ENCODE results near the gene ZNF423. TPM values are rescaled to one million over a fixed set of nuclear protein-coding genes. Genes with fewer than 3 reads are reported as not detected.

ZNF423 gene
- total and polyA plus RNA-seq, 5 donors = 5.5 to 22.2 (median 14.4) TPM

DNA sequence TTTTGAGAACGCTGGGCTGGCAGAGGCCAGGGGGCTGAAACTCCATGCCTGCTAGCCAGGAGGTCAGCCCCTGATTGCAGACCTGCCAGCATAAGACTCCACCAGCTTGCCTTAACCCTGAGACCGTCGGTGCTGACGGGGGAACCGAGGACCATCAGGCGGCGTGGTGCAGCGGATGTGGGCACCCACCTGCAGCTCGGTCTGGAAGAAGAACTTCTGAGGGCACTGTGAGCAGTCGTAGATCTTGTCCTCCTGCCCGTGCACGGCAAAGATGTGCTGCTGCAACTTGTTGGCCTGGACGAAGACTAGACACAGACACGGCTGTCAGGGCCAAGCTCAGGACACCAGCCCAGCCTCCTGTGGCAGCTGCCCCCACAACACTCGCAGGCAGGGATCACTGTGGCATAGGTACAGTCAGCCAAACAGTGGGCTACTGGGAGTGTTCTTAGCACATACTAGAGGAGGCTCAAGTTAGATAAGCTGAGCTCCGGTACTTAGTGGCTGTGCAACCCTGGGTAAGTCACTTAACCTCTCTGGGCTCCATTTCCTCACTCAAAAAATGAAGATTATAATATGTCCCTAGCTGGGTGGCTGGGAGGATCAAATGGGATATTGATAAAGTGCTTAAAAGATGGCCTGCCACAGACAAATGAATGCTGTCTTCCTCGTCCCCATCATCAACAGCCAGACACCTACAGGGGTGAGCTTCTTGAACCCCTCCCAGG, 332.3 kb downstream of the ZNF423 start:
- H3K4me1 ChIP-seq (ENCODE audit: control insufficient read depth, insufficient read depth, low read length) = peaks cover 2% of the 10 kb centered on the region
- ATAC-seq = no peak
- no peak for DNase-seq
- H3K9me3 ChIP-seq (ENCODE audit: control insufficient read depth, low read length) = no peaks in the 10 kb centered on the region
- H3K27me3 ChIP-seq (ENCODE audit: control insufficient read depth, insufficient read depth) = no peaks in the 10 kb centered on the region
- no peak overlapping the region for H3K4me3 ChIP-seq (ENCODE audit: low read length)
- intact Hi-C loops (cut with DNase I) = no loop called here
- 89% methylated on average over 17 of the region's 17 CpGs for WGBS
- no peak overlapping the region for H3K27ac ChIP-seq (ENCODE audit: low read length)

DNA sequence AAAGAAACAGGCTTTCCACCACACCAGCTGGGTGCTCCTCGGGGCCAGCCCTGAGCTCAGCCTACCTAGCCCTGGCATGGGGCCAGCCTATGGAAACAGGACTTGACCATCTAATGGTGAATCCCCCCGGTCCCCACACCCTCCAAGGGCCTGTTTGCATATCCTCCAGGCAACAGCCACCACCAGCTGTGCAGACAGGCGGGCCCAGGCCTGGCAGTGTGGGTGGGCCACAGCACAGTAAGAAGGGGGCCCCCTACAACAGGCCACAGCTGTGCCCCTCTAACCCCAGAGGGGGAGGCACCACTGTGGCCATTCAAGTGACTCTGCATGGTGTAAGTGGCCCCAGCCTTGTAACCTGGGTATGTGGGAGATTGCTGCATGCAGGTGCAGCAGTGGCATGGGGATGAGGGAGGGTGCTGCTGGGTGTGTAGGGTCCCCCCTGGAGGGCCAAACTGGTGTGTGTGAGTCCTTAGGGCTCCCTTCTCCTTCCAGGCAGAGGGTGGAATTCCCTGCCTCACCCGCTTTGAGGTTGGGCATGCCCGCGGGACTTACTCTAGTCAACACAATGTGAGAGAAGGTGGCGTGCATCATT, 334.1 kb downstream of the ZNF423 start:
- Histone ChIP-seq H3K27ac (ENCODE audit: low read length) (no peak overlapping the region), H3K4me3 (ENCODE audit: low read length) (no peak overlapping the region), H3K9me3 (ENCODE audit: control insufficient read depth, low read length) (no peaks in the 10 kb centered on the region), H3K4me1 (ENCODE audit: control insufficient read depth, insufficient read depth, low read length) (peaks cover 2% of the 10 kb centered on the region), H3K27me3 (ENCODE audit: control insufficient read depth, insufficient read depth) (no peaks in the 10 kb centered on the region)
- intact Hi-C loops (cut with DNase I) = no loop called here
- ATAC-seq (no peak), DNase-seq (no peak)
- 95% methylated on average over 7 of the region's 7 CpGs for WGBS

DNA sequence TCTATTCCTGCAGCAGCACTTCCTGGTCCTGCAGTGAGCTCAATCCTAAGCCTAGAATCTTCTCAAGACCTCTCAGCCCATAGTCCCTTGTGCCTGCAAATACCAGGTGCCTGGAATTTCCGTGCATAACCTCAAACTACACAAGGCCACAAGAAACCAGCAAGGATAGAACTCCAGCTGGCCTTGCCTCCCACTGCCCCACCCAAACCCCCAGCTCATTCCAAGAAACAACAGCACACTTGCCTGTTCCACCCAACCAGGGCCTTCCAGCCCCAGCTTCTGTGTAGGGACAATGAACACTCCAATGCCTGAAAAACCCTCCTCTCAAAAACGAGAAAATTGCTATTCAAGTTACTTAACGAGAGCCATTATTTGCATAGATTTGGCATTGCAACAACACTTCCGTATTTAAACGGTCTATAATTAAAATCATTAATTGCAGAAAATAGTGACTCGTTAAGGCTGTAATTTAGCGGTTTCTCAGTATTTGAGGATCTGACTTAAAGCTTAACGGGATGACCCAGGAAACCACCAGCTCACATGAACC, 335.3 kb downstream of the ZNF423 start:
- no peaks in the 10 kb centered on the region for H3K27me3 ChIP-seq (ENCODE audit: control insufficient read depth, insufficient read depth)
- intact Hi-C loops (cut with DNase I) = no loop called here
- H3K27ac ChIP-seq (ENCODE audit: low read length) = no peak overlapping the region
- no peaks in the 10 kb centered on the region for H3K9me3 ChIP-seq (ENCODE audit: control insufficient read depth, low read length)
- WGBS = 78% methylated on average over 8 of the region's 8 CpGs
- peaks cover 2% of the 10 kb centered on the region for H3K4me1 ChIP-seq (ENCODE audit: control insufficient read depth, insufficient read depth, low read length)
- ATAC-seq = no peak
- H3K4me3 ChIP-seq (ENCODE audit: low read length) = no peak overlapping the region
- peak in 1 of 3 donors; percentile 10 for DNase-seq

DNA sequence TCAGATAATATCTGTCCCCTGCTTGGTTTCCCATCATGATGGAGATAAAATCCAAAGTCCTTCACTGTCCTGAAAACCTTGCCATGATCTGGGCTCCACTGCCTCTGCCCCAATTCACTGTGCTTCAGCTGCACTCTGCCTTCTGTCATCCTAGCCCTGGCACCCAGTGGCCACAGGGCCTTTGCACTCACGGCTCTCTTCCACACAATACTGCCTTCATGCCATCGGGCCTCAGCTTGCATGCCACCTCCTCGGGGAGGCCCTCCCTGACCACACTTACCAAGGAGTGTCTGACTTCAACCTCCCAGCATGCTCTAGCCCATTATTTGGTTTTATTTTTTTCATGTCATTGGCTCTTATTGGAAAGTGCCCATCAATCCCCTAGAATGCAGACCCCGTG, 336.2 kb downstream of the ZNF423 start:
- Histone ChIP-seq H3K4me3 (ENCODE audit: low read length) (no peak overlapping the region), H3K4me1 (ENCODE audit: control insufficient read depth, insufficient read depth, low read length) (no peaks in the 10 kb centered on the region), H3K9me3 (ENCODE audit: control insufficient read depth, low read length) (no peaks in the 10 kb centered on the region), H3K27ac (ENCODE audit: low read length) (no peak overlapping the region), H3K27me3 (ENCODE audit: control insufficient read depth, insufficient read depth) (no peaks in the 10 kb centered on the region)
- WGBS = 95% methylated on average over 4 of the region's 4 CpGs
- DNase-seq (no peak), ATAC-seq (no peak)
- intact Hi-C loops (cut with DNase I) = no loop called here

DNA sequence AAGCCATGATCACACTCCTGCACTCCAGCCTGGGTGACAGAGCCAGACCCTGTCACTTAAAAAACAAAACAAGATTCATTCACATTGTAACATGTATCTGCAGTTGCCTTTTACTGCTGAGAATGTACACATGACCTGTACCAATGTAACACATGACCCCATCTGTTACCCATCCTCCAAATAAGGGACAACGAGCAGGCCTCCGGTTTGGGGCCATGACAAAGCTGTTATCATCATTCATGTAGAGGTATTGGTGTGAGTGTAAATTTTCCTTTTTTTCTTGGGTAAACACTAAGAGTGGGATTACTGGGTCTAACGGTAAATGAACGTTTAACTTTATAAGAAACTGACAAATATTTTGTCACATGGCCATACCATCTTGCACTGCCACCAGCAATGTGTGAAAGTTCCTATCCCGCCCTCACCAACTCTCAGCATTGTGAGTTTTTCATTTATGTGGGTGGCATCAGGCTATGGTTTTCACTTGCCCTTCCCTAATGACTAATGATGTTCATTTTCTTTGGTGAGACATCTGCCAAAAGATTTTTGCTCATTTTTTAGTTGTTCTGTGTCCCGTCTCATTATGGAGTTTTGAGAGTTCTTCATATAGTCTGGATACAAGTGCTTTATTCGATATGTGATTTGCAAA, 336.8 kb downstream of the ZNF423 start:
- ATAC-seq (no peak), DNase-seq (peak in 1 of 3 donors; percentile 16)
- no peak overlapping the region for H3K4me3 ChIP-seq (ENCODE audit: low read length)
- no peaks in the 10 kb centered on the region for H3K9me3 ChIP-seq (ENCODE audit: control insufficient read depth, low read length)
- H3K4me1 ChIP-seq (ENCODE audit: control insufficient read depth, insufficient read depth, low read length) = no peaks in the 10 kb centered on the region
- H3K27ac ChIP-seq (ENCODE audit: low read length) = no peak overlapping the region
- intact Hi-C loops (cut with DNase I) = no loop called here
- H3K27me3 ChIP-seq (ENCODE audit: control insufficient read depth, insufficient read depth) = no peaks in the 10 kb centered on the region
- WGBS = 89% methylated on average over 7 of the region's 7 CpGs

DNA sequence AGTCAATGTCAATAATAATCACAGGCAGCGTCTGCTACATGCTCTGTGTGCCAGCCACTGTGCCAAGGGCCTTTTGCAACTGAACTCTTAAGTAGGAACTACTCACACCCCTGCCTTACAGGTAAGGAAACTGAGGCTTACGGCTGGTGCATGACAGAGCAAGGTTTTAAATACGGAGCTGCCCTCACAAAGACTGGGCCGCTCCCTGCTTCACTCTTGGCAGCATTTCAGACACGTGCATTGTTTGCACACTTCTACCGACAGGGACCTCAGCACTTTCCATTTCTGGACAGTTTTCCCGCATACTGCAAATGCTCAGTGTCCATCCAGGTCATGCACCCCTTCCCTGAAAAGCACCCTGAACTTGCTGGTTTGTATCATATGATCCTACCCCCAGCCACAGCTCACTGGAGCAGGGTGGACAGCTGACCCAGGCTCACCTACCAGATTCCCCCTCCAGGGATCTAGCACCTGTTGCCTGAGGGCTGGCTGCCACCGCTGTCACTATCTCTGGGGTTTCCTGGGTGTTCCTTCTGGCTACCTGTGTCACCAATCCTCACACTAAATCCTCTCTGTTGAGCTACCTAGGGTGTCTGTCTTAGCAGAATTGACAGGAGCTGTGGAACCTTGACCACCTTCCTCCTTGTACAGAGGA, 339.4 kb downstream of the ZNF423 start:
- ATAC-seq (no peak), DNase-seq (no peak)
- H3K27me3 ChIP-seq (ENCODE audit: control insufficient read depth, insufficient read depth) = no peaks in the 10 kb centered on the region
- 76% methylated on average over 8 of the region's 8 CpGs for WGBS
- H3K4me1 ChIP-seq (ENCODE audit: control insufficient read depth, insufficient read depth, low read length) = no peaks in the 10 kb centered on the region
- no peak overlapping the region for H3K4me3 ChIP-seq (ENCODE audit: low read length)
- intact Hi-C loops (cut with DNase I) = no loop called here
- no peaks in the 10 kb centered on the region for H3K9me3 ChIP-seq (ENCODE audit: control insufficient read depth, low read length)
- H3K27ac ChIP-seq (ENCODE audit: low read length) = no peak overlapping the region

DNA sequence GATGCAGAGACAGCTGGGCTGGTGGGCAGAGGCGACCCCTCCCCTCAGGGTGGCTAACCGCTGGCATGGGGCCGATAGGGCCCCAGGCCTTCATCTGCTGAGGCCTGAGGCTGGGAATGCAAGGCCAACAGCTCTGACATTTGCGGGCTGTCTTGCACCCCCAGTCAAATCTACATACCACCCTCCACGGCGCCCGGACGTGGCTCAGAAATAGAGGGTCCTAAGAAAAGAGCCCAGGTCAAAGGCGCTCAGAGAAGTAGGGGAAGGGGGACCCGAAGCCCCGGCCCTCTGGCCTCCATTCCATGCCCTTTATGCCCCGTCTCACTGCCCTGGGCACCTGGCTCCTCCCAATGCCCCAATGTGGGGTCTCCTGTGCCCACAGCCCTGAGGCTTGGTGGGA, 340.1 kb downstream of the ZNF423 start:
- Histone ChIP-seq H3K27me3 (ENCODE audit: control insufficient read depth, insufficient read depth) (no peaks in the 10 kb centered on the region), H3K9me3 (ENCODE audit: control insufficient read depth, low read length) (no peaks in the 10 kb centered on the region), H3K4me1 (ENCODE audit: control insufficient read depth, insufficient read depth, low read length) (no peaks in the 10 kb centered on the region), H3K27ac (ENCODE audit: low read length) (no peak overlapping the region), H3K4me3 (ENCODE audit: low read length) (no peak overlapping the region)
- DNase-seq = peak in 1 of 3 donors; percentile 40
- intact Hi-C loops (cut with DNase I) = no loop called here
- 96% methylated on average over 12 of the region's 12 CpGs for WGBS
- no peak for ATAC-seq

DNA sequence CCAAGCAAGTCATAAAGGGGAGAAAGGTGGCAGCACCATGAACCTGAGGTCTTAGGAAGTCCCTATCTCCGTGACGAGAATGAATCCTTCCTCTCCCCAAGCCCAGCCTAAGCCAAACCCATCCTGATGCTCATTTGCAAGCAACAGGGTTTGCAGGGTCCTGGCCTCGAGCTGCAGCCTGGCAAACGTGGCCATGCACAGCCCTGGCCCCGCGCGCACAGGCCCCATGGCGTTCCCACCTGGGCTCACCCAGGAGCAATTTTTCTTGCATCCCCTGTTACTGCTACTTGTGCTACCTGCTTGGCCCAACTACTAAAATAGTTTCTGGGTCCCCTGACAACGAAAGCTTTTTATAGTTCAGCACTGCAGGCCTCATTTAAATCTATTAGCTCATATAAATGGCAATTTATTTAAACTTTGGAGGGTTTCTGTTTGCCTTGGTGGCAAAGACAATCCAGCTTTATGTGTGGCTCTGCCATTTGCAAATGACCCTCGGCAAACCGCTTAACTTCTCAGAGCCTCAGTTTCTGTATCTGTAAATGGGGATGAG, 340.8 kb downstream of the ZNF423 start:
- Histone ChIP-seq H3K9me3 (ENCODE audit: control insufficient read depth, low read length) (no peaks in the 10 kb centered on the region), H3K27me3 (ENCODE audit: control insufficient read depth, insufficient read depth) (no peaks in the 10 kb centered on the region), H3K4me3 (ENCODE audit: low read length) (no peak overlapping the region), H3K4me1 (ENCODE audit: control insufficient read depth, insufficient read depth, low read length) (no peaks in the 10 kb centered on the region), H3K27ac (ENCODE audit: low read length) (no peak overlapping the region)
- DNase-seq (peak in 1 of 3 donors; percentile 33), ATAC-seq (no peak)
- 95% methylated on average over 11 of the region's 11 CpGs for WGBS
- intact Hi-C loops (cut with DNase I) = no loop called here

DNA sequence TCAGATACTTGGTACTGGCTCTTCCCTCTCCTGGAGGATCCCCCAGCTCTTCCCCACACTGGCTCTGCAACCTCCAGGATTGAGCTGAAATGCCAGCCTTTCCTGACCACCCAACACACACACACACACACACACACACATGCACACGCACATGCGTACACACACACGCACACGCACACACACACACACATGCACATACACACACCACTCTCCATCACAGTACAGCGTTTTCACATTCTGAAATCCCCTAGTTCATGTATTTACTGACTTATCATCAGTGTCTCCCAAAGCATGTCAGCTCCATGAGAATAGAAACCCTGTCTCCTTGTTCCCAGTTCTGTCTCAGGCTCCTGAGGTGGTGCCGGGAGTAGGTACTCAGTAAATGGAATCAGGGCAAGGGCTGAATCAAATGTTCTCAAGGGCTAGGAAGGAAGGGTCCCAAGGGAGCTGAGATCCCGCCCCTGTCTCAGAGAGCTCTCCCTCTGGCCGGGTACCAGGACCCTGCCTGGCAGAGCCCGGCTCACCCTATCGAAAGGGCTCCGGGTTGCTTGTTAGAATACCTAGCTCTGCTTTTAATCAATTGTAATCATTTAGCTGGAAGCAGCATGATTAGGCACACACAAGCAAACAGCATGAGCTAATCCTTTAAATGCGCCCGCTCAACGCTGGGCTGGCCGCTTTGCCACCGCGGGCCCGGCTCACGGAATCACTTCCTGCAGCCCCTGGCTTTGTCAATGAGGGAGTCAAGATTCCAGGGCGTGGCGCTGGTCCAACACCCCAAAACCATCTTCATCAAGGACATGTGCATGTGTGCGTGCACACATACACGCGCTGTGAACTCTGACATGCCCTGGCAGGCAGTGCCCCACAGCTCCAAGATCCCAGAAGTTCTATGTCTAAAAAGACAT, 341.6 kb downstream of the ZNF423 start:
- 85% methylated on average over 24 of the region's 24 CpGs for WGBS
- Histone ChIP-seq H3K27me3 (ENCODE audit: control insufficient read depth, insufficient read depth) (no peaks in the 10 kb centered on the region), H3K4me1 (ENCODE audit: control insufficient read depth, insufficient read depth, low read length) (no peaks in the 10 kb centered on the region), H3K9me3 (ENCODE audit: control insufficient read depth, low read length) (no peaks in the 10 kb centered on the region), H3K4me3 (ENCODE audit: low read length) (no peak overlapping the region), H3K27ac (ENCODE audit: low read length) (no peak overlapping the region)
- DNase-seq = peak in 1 of 3 donors; percentile 48
- intact Hi-C loops (cut with DNase I) = no loop called here
- no peak for ATAC-seq

DNA sequence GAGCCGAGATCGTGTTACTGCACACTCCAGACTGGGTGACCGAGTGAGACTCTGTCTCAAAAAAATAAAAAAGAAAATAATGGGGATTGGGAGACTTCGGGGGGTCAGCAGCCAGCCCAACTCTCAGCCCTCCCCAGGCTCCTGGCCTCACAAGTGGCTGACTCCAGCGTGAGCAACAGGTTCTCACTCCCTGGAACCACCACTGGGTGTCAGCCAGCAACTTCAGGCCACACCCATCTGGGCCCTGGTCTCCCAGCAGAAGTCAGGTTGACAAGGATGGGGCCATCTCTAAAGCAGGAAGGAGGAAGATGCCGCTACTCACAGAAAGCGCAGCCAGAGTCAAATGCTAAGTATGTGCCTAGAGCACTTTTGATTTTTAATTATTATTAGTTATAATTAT, 342.9 kb downstream of the ZNF423 start:
- intact Hi-C loops (cut with DNase I) = no loop called here
- Histone ChIP-seq H3K4me3 (ENCODE audit: low read length) (no peak overlapping the region), H3K27ac (ENCODE audit: low read length) (no peak overlapping the region), H3K9me3 (ENCODE audit: control insufficient read depth, low read length) (no peaks in the 10 kb centered on the region), H3K4me1 (ENCODE audit: control insufficient read depth, insufficient read depth, low read length) (no peaks in the 10 kb centered on the region), H3K27me3 (ENCODE audit: control insufficient read depth, insufficient read depth) (no peaks in the 10 kb centered on the region)
- WGBS = 74% methylated on average over 7 of the region's 7 CpGs
- no peak for ATAC-seq
- DNase-seq = peak in 1 of 3 donors; percentile 78

All from right cardiac atrium (tissue), 5 donors.